HG02938 (cell line): ENCODE data around the gene GJC2.
"Not testable (repeated sequence)": the region's sequence is repeated elsewhere in the genome, so short reads cannot be mapped to it uniquely, and the experiment has no call there.

Source experiments
- ATAC-seq: cut with Tn5 transposase; IDR thresholded peaks from one replicate; pipeline ENCODE4 v1.9.1; 2021; ENCODE audit warnings: mild to moderate bottlenecking, moderate library complexity; ENCODE audit not compliant: unreplicated experiment

Gene GJC2

DNA sequence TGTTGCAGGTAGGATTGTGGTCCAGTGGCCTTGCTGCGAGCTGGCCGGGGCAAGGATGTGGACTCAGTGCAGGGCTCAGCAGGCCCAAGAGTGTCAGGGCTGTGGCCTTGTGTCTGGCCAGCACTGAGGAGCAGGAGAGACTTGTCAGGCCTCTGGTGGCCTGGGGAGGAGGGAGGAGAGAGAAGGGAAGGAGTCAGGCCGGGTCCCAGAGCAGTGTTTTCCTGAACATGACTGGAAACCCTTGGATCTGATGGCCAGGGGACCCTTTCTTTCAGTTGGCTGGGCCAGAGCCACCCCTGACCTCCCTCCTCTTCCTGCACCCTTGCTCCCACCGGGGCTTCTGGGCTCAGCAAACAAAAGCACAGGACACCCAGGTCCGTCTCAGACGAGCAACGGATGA, 20.9 kb downstream of the GJC2 start:
- no peak for ATAC-seq

DNA sequence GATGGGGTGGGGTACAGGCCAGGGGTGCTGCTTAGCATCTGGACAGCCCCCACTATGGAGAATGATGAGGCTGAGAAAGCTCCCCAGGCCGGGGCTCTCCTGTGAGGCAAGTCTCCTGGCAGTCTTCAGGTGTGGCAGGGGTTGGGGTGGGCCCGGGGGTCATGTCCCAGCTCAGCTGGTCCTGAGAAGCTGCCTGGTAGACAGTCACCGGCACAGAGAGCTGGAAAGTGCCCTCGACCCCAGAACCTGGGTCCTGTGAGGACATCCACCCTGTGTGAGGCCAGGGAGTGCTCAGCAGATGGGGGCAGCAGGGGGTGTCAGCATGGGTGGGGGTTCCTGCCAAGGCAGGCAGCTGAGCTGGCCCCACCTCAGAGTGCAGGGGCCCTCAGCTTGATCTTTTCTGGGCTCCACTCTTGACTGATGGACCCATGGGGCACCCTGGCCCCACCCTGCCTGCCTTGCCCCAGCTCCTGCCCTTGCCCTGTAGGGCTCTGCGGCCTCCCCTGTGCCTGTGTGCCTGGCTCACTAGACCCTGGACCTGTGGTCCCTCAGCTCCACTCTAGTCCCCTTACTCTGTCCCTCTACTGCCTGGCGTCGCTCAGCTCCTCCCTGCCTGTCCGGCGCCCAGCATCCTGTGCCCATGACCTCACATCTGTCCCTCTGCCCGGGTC, 21.6 kb downstream of the GJC2 start:
- ATAC-seq, result no peak

DNA sequence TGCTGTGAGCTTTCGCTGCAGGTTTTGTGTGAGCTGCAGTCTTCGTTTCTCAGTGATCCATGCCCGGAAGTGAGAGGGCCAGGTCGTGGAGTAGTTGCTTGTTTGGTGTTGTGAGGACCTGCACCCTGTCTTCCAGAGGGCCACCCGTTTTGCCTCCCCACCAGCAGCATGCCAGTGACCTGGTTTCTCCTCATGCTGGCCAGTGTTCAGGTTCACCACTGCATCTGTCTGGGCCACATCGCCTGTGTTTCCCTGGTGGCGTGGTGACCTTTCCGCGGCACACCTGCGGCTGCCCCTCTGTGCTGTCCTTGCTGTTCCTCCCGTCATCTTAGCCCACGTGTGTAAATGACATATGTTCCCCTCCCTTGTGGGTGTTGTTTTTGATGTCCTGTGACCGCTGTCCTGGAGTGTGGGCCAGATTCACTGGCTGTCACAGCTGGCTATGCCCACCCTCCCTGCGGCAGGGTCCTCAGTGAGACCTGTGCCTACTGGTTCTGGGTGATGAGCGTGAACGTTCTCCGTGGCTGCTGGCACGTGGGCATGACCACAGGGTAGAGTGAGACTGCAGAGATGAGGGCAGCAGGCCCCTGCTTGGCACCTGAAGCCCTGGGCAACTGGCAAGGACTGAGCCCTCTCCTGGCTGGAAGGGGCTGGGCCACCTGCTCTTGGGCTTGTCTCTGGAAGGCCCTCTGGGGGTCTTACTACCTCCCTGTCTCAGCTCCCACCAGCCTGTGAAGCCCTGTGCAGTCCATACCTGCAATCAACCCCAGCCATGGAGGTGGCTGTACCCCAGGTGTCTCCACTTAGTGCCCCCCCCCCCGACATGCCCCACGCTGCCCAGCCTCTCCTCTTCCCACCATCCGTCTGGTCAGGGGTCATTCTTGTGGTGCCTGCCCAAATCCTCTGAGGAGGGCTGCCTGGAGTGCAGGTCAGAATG, 23.1 kb downstream of the GJC2 start:
- ATAC-seq, result no peak

DNA sequence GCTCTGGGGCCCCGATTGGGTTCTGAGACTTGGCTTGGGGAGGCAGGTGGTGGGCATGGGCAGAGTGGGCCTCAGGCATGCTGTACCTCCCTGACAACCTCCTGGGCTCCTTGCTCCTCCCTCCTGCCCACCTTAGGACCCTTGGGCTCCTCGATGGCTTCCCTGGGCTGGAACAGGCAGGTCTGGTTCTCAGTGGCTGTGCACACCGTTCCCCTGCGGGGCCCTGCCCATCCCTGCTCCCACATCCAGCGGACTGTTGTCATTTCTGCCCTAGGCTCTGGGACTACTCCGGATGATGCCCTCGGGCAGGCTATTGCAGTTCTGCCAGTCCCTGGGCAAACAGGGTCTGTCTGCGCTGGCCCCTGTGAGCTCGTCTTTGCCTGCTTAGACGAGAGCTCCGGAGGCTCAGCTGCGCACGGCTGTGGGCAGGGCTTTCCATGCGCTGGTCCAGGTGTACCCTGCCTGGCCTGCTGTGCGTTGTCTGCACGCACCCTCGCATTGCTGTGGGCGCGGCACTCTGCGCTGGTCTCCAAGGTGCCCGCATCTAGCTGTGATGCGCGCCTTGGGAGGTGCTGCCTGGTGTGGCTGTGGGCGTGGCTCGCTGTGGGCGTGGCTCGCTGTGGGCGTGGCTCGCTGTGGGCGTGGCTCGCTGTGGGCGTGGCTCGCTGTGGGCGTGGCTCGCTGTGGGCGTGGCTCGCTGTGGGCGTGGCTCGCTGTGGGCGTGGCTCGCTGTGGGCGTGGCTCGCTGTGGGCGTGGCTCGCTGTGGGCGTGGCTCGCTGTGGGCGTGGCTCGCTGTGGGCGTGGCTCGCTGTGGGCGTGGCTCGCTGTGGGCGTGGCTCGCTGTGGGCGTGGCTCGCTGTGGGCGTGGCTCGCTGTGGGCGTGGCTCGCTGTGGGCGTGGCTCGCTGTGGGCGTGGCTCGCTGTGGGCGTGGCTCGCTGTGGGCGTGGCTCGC, 24.1 kb downstream of the GJC2 start:
- ATAC-seq, result not testable (repeated sequence)

DNA sequence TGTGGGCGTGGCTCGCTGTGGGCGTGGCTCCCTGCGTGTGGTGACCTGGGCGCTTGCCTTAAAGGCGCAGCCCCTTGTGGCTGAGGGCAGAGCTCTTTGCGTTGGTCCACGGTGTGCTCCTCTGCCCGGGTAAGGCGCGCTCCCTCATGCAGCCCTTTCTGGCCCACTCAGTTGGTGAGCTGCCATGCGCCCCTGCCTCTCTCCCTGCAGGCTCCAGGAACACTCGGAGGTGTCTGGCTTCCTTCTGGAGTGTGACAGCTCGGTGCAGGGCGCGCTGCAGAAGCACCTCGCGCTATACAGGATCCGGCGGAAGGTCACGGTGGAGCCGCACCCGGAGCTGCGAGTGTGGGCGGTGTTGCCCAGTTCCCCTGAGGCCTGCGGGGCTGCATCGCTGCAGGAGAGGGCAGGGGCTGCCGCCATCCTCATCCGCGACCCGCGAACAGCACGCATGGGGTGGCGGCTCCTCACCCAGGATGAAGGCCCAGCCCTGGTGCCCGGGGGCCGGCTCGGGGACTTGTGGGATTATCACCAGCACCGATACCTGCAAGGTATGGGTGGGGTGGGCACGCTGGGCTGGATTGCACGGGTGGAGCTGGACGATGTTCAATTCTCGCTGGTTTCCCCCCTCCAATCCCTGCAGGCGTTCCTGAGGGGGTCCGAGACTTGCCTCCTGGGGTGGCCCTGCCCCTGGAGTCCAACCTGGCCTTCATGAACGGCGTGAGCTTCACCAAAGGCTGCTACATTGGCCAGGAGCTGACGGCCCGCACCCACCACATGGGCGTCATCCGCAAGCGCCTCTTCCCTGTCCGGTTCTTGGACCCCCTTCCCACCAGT, 25.0 kb downstream of the GJC2 start:
- no peak for ATAC-seq

DNA sequence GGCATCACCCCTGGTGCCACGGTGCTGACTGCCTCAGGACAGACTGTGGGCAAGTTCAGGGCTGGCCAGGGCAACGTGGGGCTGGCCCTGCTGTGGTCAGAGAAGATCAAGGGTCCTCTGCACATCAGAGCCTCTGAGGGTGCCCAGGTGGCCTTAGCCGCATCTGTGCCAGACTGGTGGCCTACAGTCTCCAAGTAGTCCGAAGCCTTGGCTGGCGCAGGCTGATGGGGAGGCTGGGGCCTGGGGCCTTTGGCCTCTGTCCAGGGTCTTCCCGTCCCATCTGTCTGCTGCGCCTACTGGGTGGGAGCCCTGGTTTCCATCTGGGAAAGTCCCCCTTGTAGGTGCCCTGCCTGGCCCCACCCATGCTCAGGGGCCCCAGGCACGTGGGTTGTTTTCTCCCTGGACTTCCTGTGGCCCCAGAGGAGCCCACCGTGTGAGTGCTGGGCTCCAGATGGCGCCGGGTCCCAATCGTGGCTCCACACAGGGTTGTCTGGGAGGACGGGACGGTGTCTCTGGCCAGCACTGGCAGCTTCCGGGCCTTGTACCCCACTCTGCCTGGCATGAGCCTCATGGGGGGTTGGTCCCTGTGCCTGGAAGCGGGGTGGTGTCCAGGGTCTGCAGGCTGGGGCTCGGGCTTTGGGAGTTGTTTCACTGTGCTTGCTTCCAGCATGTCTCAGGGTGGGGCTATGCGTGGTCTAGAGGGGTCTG, 25.7 kb downstream of the GJC2 start:
- no peak for ATAC-seq

DNA sequence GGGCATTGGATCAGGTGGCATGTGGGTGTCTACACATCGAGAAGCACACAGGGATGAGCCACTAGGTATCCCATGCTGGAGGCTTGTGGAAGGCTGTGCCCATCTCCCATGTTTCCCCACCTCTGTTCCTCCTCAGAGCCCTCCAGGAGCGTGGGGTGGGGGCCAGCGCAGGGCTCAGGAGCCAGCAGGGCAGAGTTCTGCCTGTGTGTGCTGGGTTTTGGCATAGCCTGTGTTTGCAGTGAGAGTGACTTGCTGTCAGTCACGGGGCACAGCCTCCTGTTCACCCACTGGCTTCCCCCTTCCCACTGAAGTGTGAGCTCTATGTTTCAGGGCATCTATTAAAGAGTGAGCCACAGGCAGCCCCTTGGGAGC, 26.3 kb downstream of the GJC2 start:
- no peak for ATAC-seq

DNA sequence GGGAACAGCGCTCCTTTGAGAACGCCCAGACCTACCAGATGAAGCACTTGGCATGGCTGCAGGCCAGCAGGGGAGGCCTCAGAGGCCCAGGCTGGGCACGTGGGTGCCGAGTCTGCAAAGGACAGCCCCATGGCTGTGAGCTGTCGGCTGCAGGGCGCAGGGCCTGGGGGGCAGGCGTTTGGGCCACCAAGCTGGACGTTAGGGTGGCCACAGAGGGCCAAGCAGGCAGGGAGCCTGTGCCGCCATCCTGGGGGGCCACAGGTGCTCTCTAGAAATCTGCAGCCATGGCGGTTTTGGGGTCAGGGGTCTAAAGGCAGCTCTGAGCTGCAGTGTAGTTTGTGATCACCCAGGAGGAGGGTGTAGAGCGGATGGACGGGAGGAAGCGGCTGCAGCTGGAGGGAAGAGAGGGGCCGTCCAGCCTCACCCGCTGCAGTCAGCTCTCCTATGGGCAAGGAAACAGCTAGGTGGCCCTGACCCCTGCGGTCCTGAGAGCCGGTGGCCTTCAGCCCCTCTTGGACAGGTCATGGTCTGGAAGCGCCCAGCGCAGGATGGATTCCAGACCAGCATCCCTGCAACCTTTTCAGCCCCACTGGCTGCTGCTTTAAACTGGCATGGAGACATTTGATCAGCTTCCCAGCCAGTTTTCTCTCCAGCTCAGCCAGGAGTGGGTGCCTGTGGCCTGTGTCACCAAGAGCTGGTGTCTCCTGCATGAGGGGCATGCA, 26.9 kb downstream of the GJC2 start:
- no peak for ATAC-seq

DNA sequence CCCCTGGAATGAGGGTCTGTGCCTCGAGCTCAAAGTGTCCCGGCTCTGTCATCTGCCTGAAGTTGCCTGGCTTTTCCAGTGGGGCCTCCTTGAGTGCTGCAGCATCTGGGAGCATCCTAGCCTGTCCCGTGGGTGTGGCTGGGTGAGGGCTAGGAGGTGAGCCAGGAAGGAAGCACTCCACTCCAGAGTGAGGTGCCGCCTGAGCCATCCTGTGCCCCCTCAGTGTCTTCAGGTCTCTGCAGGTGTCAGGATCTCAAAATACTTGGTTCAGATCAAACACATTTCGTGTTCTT, 27.4 kb downstream of the GJC2 start:
- no peak for ATAC-seq

DNA sequence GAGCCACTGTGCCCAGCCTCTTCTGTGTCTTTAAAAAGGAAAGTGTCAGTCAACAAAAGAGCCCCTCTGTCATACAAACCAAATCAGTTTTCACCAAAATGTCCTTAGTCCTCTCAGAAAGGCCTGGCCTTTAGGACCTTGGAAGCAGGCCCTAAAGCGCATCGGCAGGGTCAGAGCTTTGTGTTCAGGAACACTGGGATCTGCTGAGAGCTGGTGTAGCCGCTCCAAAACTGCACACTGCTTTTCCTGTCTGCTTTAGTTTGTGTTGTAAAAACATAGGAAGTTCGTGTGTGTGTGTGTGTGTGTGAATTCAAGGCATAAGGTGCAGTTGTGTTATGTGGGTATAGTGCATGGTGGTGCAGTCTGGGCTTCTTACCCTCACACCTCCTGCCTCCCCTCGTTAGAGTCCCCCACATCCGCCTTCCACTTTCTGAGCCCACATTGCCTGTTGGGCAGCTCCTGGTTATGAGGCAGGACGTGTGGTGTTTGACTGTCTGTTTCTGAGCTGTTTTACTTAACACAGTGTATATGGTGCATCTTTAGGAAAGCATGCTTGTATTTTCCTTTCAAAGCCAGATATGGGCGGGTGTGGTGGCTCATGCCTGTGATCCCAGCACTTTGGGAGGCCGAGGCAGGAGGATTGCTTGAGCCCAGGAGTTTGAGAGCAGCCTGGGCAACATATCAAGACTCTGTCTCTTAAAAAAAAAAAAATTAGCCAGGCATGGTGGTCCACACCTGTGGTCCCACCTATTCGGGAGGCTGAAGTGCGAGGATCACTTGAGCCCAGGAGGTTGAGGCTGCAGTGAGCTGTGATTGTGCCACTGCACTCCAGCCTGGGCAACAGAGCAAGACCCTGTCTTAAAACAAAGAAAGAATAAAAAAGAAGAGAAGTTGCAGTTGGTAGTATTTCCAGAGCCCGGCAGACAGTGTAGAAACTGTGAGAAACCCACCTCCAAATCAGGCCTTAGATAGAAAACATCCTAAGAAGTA, 28.3 kb downstream of the GJC2 start:
- no peak for ATAC-seq

DNA sequence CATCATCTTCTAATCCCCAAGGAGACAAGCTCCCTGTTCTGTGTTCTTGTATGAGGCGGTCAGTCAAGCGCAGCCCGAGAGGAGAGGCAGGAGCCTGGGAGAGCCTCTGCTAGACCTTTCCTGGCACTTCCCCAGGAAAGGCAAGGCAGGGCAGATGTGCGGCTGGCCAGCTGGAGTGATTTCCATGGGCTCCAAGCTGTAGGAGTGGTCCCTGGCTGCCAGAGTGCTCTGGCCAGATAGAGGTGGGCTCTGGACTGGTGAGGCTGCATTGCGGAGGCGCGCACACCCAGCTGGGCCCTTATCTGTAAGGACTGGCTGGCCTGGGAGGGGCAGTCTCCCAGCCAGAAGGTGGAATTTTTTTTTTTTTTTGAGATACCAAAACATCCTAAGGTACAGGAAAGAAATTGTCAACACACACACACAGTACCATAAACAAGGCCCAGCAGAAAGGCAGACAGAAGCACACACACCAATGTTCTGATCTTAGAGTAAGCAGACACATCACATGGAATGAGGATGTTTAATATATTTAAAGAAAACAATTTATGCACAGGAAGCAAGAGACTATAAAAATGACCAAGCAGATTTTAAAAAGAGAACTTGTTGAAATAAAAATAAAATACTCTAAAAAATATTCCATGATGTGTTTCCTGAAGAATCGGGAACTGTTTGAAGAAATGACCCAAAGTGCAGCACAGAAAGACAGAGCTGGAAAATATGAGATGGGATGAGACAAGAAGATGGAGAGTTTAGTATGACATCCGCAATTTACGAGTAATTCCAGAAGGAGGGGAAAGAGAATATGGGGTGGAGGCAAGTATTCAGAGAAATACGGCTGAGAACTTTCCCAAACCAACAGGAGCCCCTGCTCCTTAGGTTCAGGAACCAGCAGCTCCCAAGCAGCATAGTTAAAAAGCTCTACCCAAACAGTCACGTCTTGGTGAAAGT, 29.3 kb downstream of the GJC2 start:
- ATAC-seq, result no peak

DNA sequence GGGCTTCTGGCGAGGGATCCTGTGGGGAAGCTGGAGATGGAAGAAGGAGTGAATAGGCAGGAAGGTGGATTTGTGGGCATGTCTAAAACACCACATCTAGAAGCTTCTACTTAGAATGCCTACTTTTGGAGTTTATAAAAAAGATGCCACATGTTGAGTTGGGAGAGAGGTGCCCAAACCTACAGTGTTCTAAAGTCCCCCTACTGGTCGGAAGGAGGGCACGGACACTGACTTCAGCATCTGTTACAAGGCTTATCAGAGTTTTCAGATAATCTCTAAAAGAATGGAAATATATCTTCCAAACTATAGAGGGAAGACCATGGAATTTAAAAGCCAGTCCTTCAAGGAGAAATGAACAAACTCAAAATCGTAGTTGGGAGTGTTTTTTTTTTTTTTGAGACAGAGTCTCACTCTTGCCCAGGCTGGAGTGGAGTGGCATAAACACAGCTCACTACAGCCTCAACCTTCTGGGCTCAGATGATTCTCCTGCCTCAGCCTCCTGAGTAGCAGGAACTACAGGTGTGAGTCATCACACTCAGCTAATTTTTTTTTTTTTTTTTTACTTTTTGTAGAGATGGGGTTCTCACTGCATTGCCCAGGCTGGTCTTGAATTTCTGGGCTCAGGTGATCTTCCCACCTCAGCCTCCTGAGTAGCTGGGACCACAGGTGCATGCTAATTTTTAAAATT, 30.7 kb downstream of the GJC2 start:
- no peak for ATAC-seq

DNA sequence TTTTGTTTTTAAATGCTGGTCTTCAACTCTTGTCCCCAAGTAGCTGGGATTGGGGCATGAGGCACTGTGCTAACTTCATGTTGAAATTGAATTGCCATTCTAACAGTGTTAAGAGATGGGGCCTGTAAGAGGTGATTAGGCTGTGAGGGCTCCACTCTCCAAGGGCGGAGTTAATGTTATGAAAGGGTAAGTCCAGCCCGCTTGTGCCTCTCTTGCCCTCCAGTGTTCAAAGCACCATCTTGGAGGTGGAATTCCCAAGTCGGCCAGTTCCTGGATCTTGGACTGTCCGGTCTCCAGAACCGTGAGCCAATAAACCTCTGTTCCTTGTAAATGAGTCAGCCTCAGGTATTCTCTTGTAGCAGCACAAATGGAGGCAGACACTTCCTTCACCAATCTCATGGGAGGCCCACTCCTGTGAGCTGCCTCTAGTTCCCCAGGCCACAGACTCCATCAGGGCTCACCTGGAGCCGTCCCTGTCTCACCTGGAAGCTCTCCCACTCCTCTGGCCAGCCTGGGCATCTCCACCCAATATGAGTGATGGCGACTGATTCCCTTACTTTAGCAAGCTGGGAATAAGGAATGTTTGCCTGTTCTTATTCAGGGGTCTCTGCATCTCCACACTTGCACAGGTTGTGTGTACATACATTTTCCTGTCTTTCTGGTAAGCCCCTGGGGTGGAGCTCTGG, 31.4 kb downstream of the GJC2 start:
- ATAC-seq, result no peak

DNA sequence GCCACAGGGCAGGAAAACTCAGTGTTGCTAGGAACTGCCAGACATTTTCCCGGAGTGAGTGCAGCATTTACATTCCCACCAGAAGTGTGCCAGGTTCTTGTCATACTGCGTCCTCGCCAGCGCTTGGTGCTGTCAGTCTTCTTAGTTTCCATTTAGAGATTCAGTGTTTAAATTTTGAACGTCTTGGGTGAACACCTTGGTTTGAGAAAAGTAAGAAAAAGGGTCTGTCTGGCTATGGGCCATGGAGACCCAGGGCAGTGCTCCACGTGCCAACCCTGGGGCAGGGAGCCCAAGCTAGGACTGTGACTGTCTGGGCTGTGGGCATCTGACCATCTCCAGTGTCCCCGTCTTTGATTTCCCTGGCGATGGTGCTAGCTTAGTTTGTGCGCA, 31.9 kb downstream of the GJC2 start:
- ATAC-seq, result no peak

DNA sequence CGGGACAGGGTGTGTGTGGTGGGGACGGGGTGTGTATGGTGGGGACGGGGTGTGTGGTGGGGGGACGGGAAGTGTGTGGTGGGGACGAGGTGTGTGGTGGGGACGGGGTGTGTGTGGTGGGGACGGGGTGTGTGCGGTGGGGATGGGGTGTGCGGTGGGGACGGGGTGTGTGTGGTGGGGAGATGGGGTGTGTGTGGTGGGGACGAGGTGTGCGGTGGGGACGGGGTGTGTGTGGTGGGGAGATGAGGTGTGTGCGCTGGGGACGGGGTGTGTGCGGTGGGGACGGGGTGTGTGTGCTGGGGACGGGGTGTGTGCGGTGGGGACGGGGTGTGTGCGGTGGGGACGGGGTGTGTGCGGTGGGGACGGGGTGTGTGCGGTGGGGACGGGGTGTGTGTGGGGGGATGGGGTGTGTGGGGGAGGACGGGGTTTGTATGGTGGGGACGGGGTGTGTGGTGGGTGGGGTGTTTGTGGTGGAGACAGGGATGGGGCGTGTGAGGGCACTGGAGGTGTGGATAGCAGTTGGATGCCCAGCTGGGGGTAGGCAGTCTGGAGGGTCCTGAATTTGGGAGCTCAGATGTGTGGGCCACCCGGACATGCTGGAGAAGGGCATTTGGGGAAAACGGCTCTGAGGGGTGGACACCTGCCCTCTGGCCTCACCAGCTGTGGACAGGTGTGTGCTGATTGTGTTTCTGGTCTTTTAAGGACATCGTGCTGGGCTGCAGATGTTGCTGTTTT, 32.7 kb downstream of the GJC2 start:
- ATAC-seq, result no peak
